Transverse colon (tissue), 4 donors: ENCODE data around the gene FMNL3.

Experiments used
- EP300 ChIP-seq: sonication (generic); formaldehyde crosslinking; IDR thresholded peaks from one replicate; pipeline ENCODE4 v1.6.1; 2017; ENCODE audit warnings: antibody characterized with exemption, low read depth
- POLR2AphosphoS5 ChIP-seq, 3 donors: sonication (generic); formaldehyde crosslinking; IDR thresholded peaks; one replicate each; pipeline ENCODE4 v1.6.1; 2016; ENCODE audit warnings: antibody characterized with exemption in 3 of 3
- TF ChIP-seq, protein P1 (sequence below), 5 experiments: fragments of 200-600 bp in 3 of 5; fragments of 450-650 bp in 2 of 5; sonication (generic) in 3 of 5; IDR thresholded peaks; 1 replicate in 2 of 5; 2 replicates in 3 of 5; pipeline ENCODE4 v1.5.1; 2016 to 2017; ENCODE audit warnings: antibody characterized with exemption in 5 of 5, inconsistent platforms in 3 of 5, mild to moderate bottlenecking in 2 of 5, moderate library complexity in 1 of 5

GRCh38 chr12:49675137-49675536, 32.1 kb downstream of the FMNL3 start:
- TF ChIP-seq, protein P1, sequence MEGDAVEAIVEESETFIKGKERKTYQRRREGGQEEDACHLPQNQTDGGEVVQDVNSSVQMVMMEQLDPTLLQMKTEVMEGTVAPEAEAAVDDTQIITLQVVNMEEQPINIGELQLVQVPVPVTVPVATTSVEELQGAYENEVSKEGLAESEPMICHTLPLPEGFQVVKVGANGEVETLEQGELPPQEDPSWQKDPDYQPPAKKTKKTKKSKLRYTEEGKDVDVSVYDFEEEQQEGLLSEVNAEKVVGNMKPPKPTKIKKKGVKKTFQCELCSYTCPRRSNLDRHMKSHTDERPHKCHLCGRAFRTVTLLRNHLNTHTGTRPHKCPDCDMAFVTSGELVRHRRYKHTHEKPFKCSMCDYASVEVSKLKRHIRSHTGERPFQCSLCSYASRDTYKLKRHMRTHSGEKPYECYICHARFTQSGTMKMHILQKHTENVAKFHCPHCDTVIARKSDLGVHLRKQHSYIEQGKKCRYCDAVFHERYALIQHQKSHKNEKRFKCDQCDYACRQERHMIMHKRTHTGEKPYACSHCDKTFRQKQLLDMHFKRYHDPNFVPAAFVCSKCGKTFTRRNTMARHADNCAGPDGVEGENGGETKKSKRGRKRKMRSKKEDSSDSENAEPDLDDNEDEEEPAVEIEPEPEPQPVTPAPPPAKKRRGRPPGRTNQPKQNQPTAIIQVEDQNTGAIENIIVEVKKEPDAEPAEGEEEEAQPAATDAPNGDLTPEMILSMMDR (IDR thresholded peaks at IDR 0.05), result no peak
- TF ChIP-seq POLR2AphosphoS5 (IDR thresholded peaks at IDR 0.05) (no peak), EP300 (no peak)
